Measurements from ENCODE around the gene ZSCAN20. TPM values are rescaled to one million over a fixed set of nuclear protein-coding genes. Genes with fewer than 3 reads are reported as not detected.

Gene ZSCAN20
- total RNA-seq = 7.7 and 8.8 TPM in 2 replicates

DNA sequence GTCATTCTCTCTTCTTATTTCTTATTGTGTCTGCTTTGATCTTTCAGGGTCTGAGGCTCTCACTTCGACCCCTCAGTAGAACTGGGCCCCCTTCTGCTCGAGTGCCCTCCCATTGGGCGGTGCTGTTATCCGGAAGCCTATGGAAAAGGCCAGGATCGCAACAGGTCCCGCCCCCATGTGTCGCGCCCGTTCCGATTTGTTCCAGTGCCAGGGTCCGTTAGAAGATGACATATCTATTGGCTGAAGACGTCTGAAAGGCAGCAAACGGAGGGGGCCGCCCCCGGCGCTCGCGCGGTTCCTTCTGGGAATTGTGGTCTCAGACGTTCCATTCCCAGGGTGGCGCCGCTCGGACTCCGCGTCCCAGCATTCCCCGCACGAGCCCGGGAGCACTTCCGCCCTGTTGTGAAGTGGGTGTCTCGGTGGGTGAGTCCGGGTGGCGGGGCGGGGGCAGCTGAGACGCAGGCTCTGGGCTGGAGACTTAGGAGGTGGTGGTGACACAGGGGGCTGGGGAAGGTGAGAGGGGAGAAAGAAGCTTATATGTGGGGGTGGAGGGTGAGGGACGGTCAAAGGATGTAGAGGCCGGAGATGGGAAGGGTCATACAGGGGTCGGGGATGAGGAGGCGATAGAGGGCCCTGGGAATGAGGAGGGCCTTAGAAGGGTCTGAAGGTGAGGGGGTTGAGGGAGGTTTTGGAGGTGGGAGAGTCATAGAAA is at the start of gene ZSCAN20:
TSS of gene ZSCAN20 (plus strand) at position 377 of the 712 bp plus-strand sequence. CDS start 6,644 bp downstream, outside the sequence.

GRCh38 chr1:33430692-33431593 is 41.5 kb upstream of the ZSCAN20 start, which contains the start of gene PHC2:
Gene PHC2, minus strand, starts transcription at chr1:33431095. Its CDS starts 55,556 bp downstream, at chr1:33375539.

Other genes starting within 250 kb of the ZSCAN20 start
- gene ZNF362, start 216.2 kb upstream of the ZSCAN20 start, total RNA-seq = 5.9 and 6.1 TPM in 2 replicates
- not detected in 2 replicates for gene A3GALT2, start 151.5 kb upstream of the ZSCAN20 start, total RNA-seq
- gene PHC2, start 41.5 kb upstream of the ZSCAN20 start, total RNA-seq = 135 and 153 TPM in 2 replicates